K562 (cell line): ENCODE data around the gene HAGHL. TPM values are rescaled to one million over a fixed set of nuclear protein-coding genes. Genes with fewer than 3 reads are reported as not detected.
A peak's percentile ranks its signal among the peaks of the same experiment; 100 is the strongest.

ENCODE experiments used
- ATAC-seq: fragments of 200-7000 bp; cut with Tn5 transposase; 3 replicates; pipeline ENCODE4 v1.9.1; 2020; ENCODE audit warnings: moderate library complexity
- BruUV-seq: library from RNA; stranded (reverse); fragments of 400-500 nt; replicated peaks from 2 replicates; lab custom pipeline; 2021; lab: Mats Ljungman, UMichigan
- CTCF ChIA-PET: fragments of 300-600 bp; formaldehyde crosslinking; extraction: SDS; loops from one replicate; lab custom pipeline; 2021; ENCODE audit warnings: low intra/inter-chr PET ratio; lab: Yijun Ruan, JAX
- POLR2A ChIA-PET: fragments of 300-600, 350-650 bp; sonication (Branson Sonifier 250); formaldehyde crosslinking; extraction: SDS; loops from one replicate; lab custom pipeline; 2021; ENCODE audit warnings: antibody characterized with exemption, inconsistent platforms; lab: Yijun Ruan, JAX
- DNase-seq, 4 experiments: peaks; one replicate each; pipeline versions ENCODE4 v3.0.0 to v3.0.0-alpha.2; 2011 to 2018; ENCODE audit warnings: low spot score in 3 of 4, mixed read lengths in 3 of 4; ENCODE audit errors: extremely low read depth in 1 of 4
- FAIRE-seq: peaks from 2 replicates; lab custom pipeline; 2011; peaks lifted over from hg19 to GRCh38; lab: Jason Lieb, UNC
- H2AFZ ChIP-seq: 2 replicates; pipeline ENCODE4 v1.6.0; 2011; ENCODE audit warnings: low read depth, low read length, control low read depth, inconsistent platforms
- H3K27ac ChIP-seq: fragments of 200-600 bp; 3 replicates; pipeline ENCODE4 v1.8.0; 2011; ENCODE audit warnings: low read depth, mild to moderate bottlenecking, control low read depth, inconsistent platforms, low read length, moderate library complexity, mixed read lengths; ENCODE audit errors: extremely low read depth
- H3K27me3 ChIP-seq, 2 experiments: fragments of 300-600 bp in 1 of 2; 2 replicates in 1 of 2; 3 replicates in 1 of 2; pipeline versions ENCODE4 v1.6.0 to v1.8.0; 2011; ENCODE audit warnings: inconsistent platforms in 2 of 2, low read length in 2 of 2, mild to moderate bottlenecking in 1 of 2, mixed read lengths in 1 of 2, moderate library complexity in 1 of 2; ENCODE audit not compliant: control insufficient read depth in 2 of 2, insufficient read depth in 2 of 2
- H3K36me3 ChIP-seq: fragments of 300-600 bp; 3 replicates; pipeline ENCODE4 v1.8.0; 2011; ENCODE audit warnings: mild to moderate bottlenecking, low read length, inconsistent platforms; ENCODE audit not compliant: control insufficient read depth, insufficient read depth
- H3K4me1 ChIP-seq, 2 experiments: fragments of 200-600 bp in 1 of 2; replicated peaks in 1 of 2; 2 replicates in 1 of 2; 3 replicates in 1 of 2; pipeline versions ENCODE4 v1.5.1 to v1.8.0; 2011; ENCODE audit warnings: inconsistent platforms in 2 of 2, low read length in 2 of 2, mild to moderate bottlenecking in 1 of 2, mixed read lengths in 1 of 2, moderate library complexity in 1 of 2; ENCODE audit not compliant: control insufficient read depth in 2 of 2, insufficient read depth in 2 of 2
- H3K4me2 ChIP-seq: 2 replicates; pipeline ENCODE4 v1.6.1; 2011; ENCODE audit warnings: low read length, control low read depth, inconsistent platforms, mixed read lengths; ENCODE audit not compliant: insufficient read depth
- H3K4me3 ChIP-seq: fragments of 200-600 bp; sonication (generic), shearing (Covaris generic); 2 replicates; pipeline ENCODE4 v1.5.1; 2016; ENCODE audit warnings: control low read depth, inconsistent platforms
- H3K79me2 ChIP-seq: fragments of 200-600 bp; 3 replicates; pipeline ENCODE4 v1.8.0; 2011; ENCODE audit warnings: low read length, inconsistent platforms; ENCODE audit not compliant: control insufficient read depth, insufficient read depth
- H3K9ac ChIP-seq, 2 experiments: 2 replicates each; pipeline versions ENCODE4 v1.6.0 to v1.6.1; 2011; ENCODE audit warnings: low read depth in 2 of 2, low read length in 2 of 2, control low read depth in 1 of 2, inconsistent platforms in 1 of 2, mild to moderate bottlenecking in 1 of 2, mixed read lengths in 1 of 2; ENCODE audit not compliant: insufficient read depth in 1 of 2
- H3K9me1 ChIP-seq: one replicate; pipeline ENCODE4 v1.6.0; 2011; ENCODE audit warnings: inconsistent platforms, mild to moderate bottlenecking, low read length, moderate library complexity; ENCODE audit not compliant: control insufficient read depth, insufficient read depth
- H3K9me3 ChIP-seq: replicated peaks from 2 replicates; pipeline ENCODE4 v1.5.1; 2011; ENCODE audit warnings: low read depth, low read length, inconsistent platforms; ENCODE audit not compliant: control insufficient read depth, insufficient read depth
- H4K20me1 ChIP-seq: replicated peaks from 2 replicates; pipeline ENCODE4 v1.6.1; 2011; ENCODE audit warnings: low read length, inconsistent platforms, mixed read lengths; ENCODE audit not compliant: control insufficient read depth, insufficient read depth
- ELK1 ChIP-seq: sonication (generic); formaldehyde crosslinking; IDR thresholded peaks from 2 replicates; pipeline ENCODE4 v1.8.1; 2022; ENCODE audit warnings: missing genetic modification reagents
- KLF10 ChIP-seq: fragments of 250-450 bp; sonication (Bioruptor Pico); IDR thresholded peaks from 2 replicates; pipeline ENCODE4 v1.6.1; 2021; ENCODE audit warnings: matching md5 sums
- SAFB ChIP-seq: fragments of 200-400 bp; formaldehyde crosslinking; IDR thresholded peaks from 2 replicates; pipeline ENCODE4 v1.6.1; 2017; ENCODE audit warnings: low read depth, low read length, borderline replicate concordance
- VEZF1 ChIP-seq: fragments of 200-800 bp; sonication (Bioruptor generic); IDR thresholded peaks from 2 replicates; pipeline ENCODE4 v1.6.1; 2017; ENCODE audit warnings: missing genetic modification characterization, missing compliant biosample characterization
- XRCC4 ChIP-seq: IDR thresholded peaks from one replicate; pipeline ENCODE4 v1.6.1; 2011; ENCODE audit not compliant: insufficient read depth, insufficient read length; ENCODE audit errors: extremely low read depth
- ZBTB11 ChIP-seq, 3 experiments: fragments of 200-800 bp in 1 of 3; fragments of 250-450 bp in 1 of 3; fragments of 450-650 bp in 1 of 3; sonication (Bioruptor Pico) in 1 of 3; sonication (Bioruptor generic) in 1 of 3; formaldehyde crosslinking in 1 of 3; IDR thresholded peaks; 2 replicates each; pipeline versions ENCODE4 v1.6.1 to v1.8.0; 2016 to 2022; ENCODE audit warnings: mild to moderate bottlenecking in 2 of 3, missing genetic modification characterization in 2 of 3, missing compliant biosample characterization in 1 of 3, moderate library complexity in 1 of 3
- WGBS: fragments of 100-300 bp; shearing (Covaris generic); methylation state at CpG from one replicate; pipeline ENCODE4 v1.1.6; 2016; ENCODE audit warnings: low coverage, mixed read lengths; ENCODE audit not compliant: insufficient coverage; ENCODE audit errors: missing lambda C conversion rate; 5-methylcytosine and 5-hydroxymethylcytosine counted together
- in situ Hi-C: fragments of 300-500 bp; cut with MboI; formaldehyde crosslinking; loops from 4 replicates; pipeline ENCODE4 v1.15.0; 2018; ENCODE audit warnings: inconsistent platforms, mixed read lengths
- intact Hi-C: fragments of 100-400 bp; cut with micrococcal nuclease; formaldehyde crosslinking; loops from 2 replicates; pipeline ENCODE4 v1.14.2; 2022
- polyA plus RNA-seq, 8 experiments: library from polyadenylated mRNA; depleted of rRNA in 4 of 8; stranded (reverse) in 5 of 8; unstranded in 3 of 8; fragments of >200 nt; fragmentation: Nextera tagmentation in 2 of 8; fragmentation: Illumina TruSeq in 1 of 8; extraction: Ambion mirVana in 2 of 8; extraction: Trizol in 1 of 8; gene quantifications; 2 replicates each; pipeline versions ENCODE4 v1.2.1 to v1.2.3, GENCODE V29; 2011 to 2014; ENCODE audit warnings: inconsistent platforms in 1 of 8, missing spikeins in 1 of 8
- total RNA-seq, 7 experiments: library from RNA; depleted of rRNA in 6 of 7; stranded (reverse); fragments of >200 nt in 6 of 7; fragmentation: Illumina TruSeq in 2 of 7; extraction: Trizol in 2 of 7; gene quantifications; 2 replicates each; pipeline versions ENCODE4 v1.2.1 to v1.2.3, GENCODE V29; 2011 to 2021; ENCODE audit warnings: low replicate concordance in 1 of 7

HAGHL gene
- total and polyA plus RNA-seq, 9 of the 15 experiments (the other 6 are each of a cell fraction or from before 2014, with no cell fraction given) = 0.31 to 83.4 (median 20.7) TPM

GRCh38 chr16:693364-693763 is 33.5 kb upstream of the HAGHL start (continued):
- no peak for TF ChIP-seq ELK1 (CRISPR knock-in tag)

GRCh38 chr16:693766-694165 is 33.1 kb upstream of the HAGHL start:
- H3K79me2 ChIP-seq = peaks cover 16% of the 10 kb centered on the region; the same call in 2 of the 3 replicates
- ChIA-PET CTCF (no interaction called here), POLR2A (interaction anchor here (0.6 kb wide), 1 partner anchor 20 kb away, joined by 3 read pairs; no protein-coding TSS in a partner anchor)
- no peaks in the 10 kb centered on the region for H3K9me3 ChIP-seq
- in situ Hi-C loops = no loop called here
- TF ChIP-seq ZBTB11 (CRISPR knock-in tag; IDR thresholded peaks at IDR 0.05) (no peak), SAFB (0 out of 2 replicates have a peak, but pooled peaks have one; percentile 5), VEZF1 (CRISPR knock-in tag) (peak; percentile 17; the same call in 1 of the 2 replicates), KLF10 (CRISPR knock-in tag) (no peak), XRCC4 (no peak)
- intact Hi-C loops = no loop called here
- H4K20me1 ChIP-seq = no peaks in the 10 kb centered on the region
- H3K4me3 ChIP-seq = no peak overlapping the region; the same call in 1 of the 2 replicates
- BruUV-seq = no TSS peak
- H2AFZ ChIP-seq = no peak overlapping the region
- WGBS = 75% methylated on average over 11 of the region's 37 CpGs
- no peak for ATAC-seq
- H3K36me3 ChIP-seq = peaks cover 6% of the 10 kb centered on the region; the same call in 1 of the 3 replicates
- H3K4me2 ChIP-seq = no peak overlapping the region
- peaks cover 5% of the 10 kb centered on the region for H3K9me1 ChIP-seq
- H3K9ac ChIP-seq = no peak overlapping the region
- peaks cover 12 to 67% of the 10 kb centered on the region in 2 experiments for H3K4me1 ChIP-seq
- FAIRE-seq = no peak
- peak in 2 of 4 experiments; percentile 40 to 42 for DNase-seq
- peaks cover 2 to 7% of the 10 kb centered on the region in 2 experiments; a peak in 2 of 5 replicates for H3K27me3 ChIP-seq
- H3K27ac ChIP-seq = no peak overlapping the region
